Gastrocnemius medialis (tissue), 4 donors: Measurements from ENCODE around the gene G6PC3. TPM values are rescaled to one million over a fixed set of nuclear protein-coding genes. Genes with fewer than 3 reads are reported as not detected.
"Not testable (repeated sequence)": the region's sequence is repeated elsewhere in the genome, so short reads cannot be mapped to it uniquely, and the experiment has no call there.

Experiments
- ATAC-seq, 2 donors: fragments of 150-250 bp; one replicate each; pipeline ENCODE4 v1.9.1; 2016
- DNase-seq, 2 donors: peaks; one replicate each; pipeline ENCODE4 v3.0.0-alpha.2; 2019
- H3K27ac ChIP-seq, 4 donors: fragments of 200-600 bp; sonication (generic); 1 replicate in 1 of 4; 2 replicates in 3 of 4; pipeline ENCODE4 v1.5.1; 2016 to 2018; ENCODE audit warnings: mild to moderate bottlenecking in 2 of 4, moderate library complexity in 1 of 4
- H3K27me3 ChIP-seq, 3 donors: fragments of 200-600 bp; sonication (generic) in 2 of 3; 1 replicate in 1 of 3; 2 replicates in 2 of 3; pipeline versions ENCODE4 v1.5.1 to v1.6.0; 2016 to 2019; ENCODE audit warnings: mild to moderate bottlenecking in 1 of 3, moderate library complexity in 1 of 3
- H3K36me3 ChIP-seq, 2 donors: fragments of 200-600 bp; sonication (generic) in 1 of 2; one replicate each; pipeline ENCODE4 v1.5.1; 2017 to 2018
- H3K4me1 ChIP-seq, 2 donors: fragments of 200-600 bp; sonication (generic) in 1 of 2; one replicate each; pipeline ENCODE4 v1.5.1; 2016 to 2017; ENCODE audit warnings: mild to moderate bottlenecking in 2 of 2
- H3K4me3 ChIP-seq, 4 donors: fragments of 200-600 bp; sonication (generic) in 3 of 4; 1 replicate in 1 of 4; 2 replicates in 3 of 4; pipeline ENCODE4 v1.5.1; 2016 to 2019; ENCODE audit warnings: mild to moderate bottlenecking in 2 of 4
- H3K9me3 ChIP-seq, 3 donors: fragments of 200-600 bp; sonication (generic) in 2 of 3; 1 replicate in 1 of 3; 2 replicates in 2 of 3; pipeline ENCODE4 v1.5.1; 2016 to 2019
- CTCF ChIP-seq, 5 experiments: fragments of 450-650 bp in 3 of 5; fragments of 200-600 bp in 2 of 5; sonication (generic) in 2 of 5; IDR thresholded peaks in 4 of 5; conservative IDR thresholded peaks in 1 of 5; 1 replicate in 4 of 5; 2 replicates in 1 of 5; pipeline ENCODE4 v1.5.1; 2016 to 2019; ENCODE audit warnings: antibody characterized with exemption in 5 of 5, mild to moderate bottlenecking in 3 of 5, moderate library complexity in 3 of 5
- POLR2A ChIP-seq, 2 donors: fragments of 450-650 bp; IDR thresholded peaks; one replicate each; pipeline ENCODE4 v1.6.1; 2017; ENCODE audit warnings: antibody characterized with exemption in 2 of 2, mild to moderate bottlenecking in 2 of 2, moderate library complexity in 2 of 2
- in situ Hi-C, 4 donors: fragments of 200-750 bp; cut with MboI; loops; one replicate each; pipeline versions ENCODE4 v1.15.0 to v1.8.0; 2017; ENCODE audit warnings: low sequenced_read_pairs in 4 of 4
- intact Hi-C: fragments of 100-400 bp; cut with DNase I; formaldehyde crosslinking; loops from one replicate; pipeline ENCODE4 v1.15.1; 2023; ENCODE audit warnings: low total_unique reads
- total RNA-seq, 4 donors: library from RNA; depleted of rRNA; stranded (reverse); fragments of >200 nt; gene quantifications; one replicate each; pipeline versions ENCODE4 v1.1.0 to v1.2.3, GENCODE V29; 2016

Gene G6PC3
- 10 to 100 TPM; 30.5 to 40.5 (median 36.4) TPM for total RNA-seq

- peak; percentile 83 to 91 for ATAC-seq
- peaks cover 0 to 3% of the 10 kb centered on the region in 2 donors for H3K36me3 ChIP-seq
- intact Hi-C loops = loop anchor here (1.0 to 5.0 kb wide), 4 partner anchors 40 to 117 kb away; partner anchors contain the start of genes HDAC5, TMEM101 and TMUB2
These were observed at the start of gene G6PC3 for GRCh38 chr17:44070455-44071197. Gene G6PC3, plus strand, starts transcription at chr17:44070735. Its CDS starts 231 bp downstream, at chr17:44070966.

GRCh38 chr17:44021227-44021626 is 49.3 kb upstream of the G6PC3 start:
- DNase-seq, H3K4me1 ChIP-seq, H3K9me3 ChIP-seq, ATAC-seq, H3K4me3 ChIP-seq, in situ Hi-C loops, H3K27me3 ChIP-seq, intact Hi-C loops, H3K36me3 ChIP-seq, H3K27ac ChIP-seq: not testable (repeated sequence)

More at GRCh38 chr17:44070455-44071197, at the start of gene G6PC3:
- Histone ChIP-seq H3K9me3 (no peaks in the 10 kb centered on the region), H3K27me3 (no peaks in the 10 kb centered on the region), H3K27ac (peak within 1 kb of the TSS; percentile 90 to 96 (median 94)), H3K4me1 (peaks cover 36 to 46% of the 10 kb centered on the region in 2 donors), H3K4me3 (peak within 1 kb of the TSS; percentile 79 to 94 (median 91))
- TF ChIP-seq POLR2A (IDR thresholded peaks at IDR 0.05) = peak; percentile 88 to 91
- peak in 3 of 5 experiments; percentile 18 to 43 (median 22) for TF ChIP-seq CTCF (IDR thresholded peaks at IDR 0.05 in 4 of 5, conservative IDR thresholded peaks at IDR 0.05 in 1 of 5)
- DNase-seq = peak; percentile 97
- in situ Hi-C loops = no loop called here

GRCh38 chr17:44022246-44022645 is 48.3 kb upstream of the G6PC3 start:
- intact Hi-C loops (no loop called here), in situ Hi-C loops (no loop called here)
- H3K4me3 ChIP-seq = no peak overlapping the region
- no peak overlapping the region for H3K27ac ChIP-seq
- H3K27me3 ChIP-seq = no peaks in the 10 kb centered on the region
- DNase-seq = no peak
- no peaks in the 10 kb centered on the region for H3K4me1 ChIP-seq
- TF ChIP-seq CTCF (IDR thresholded peaks at IDR 0.05 in 4 of 5, conservative IDR thresholded peaks at IDR 0.05 in 1 of 5) (no peak), POLR2A (IDR thresholded peaks at IDR 0.05) (no peak)
- no peaks in the 10 kb centered on the region for H3K9me3 ChIP-seq
- ATAC-seq = no peak
- peaks cover 0 to 3% of the 10 kb centered on the region in 2 donors for H3K36me3 ChIP-seq

- Histone ChIP-seq H3K27ac (no peak overlapping the region), H3K27me3 (no peaks in the 10 kb centered on the region), H3K9me3 (no peaks in the 10 kb centered on the region), H3K4me1 (no peaks in the 10 kb centered on the region), H3K4me3 (no peak overlapping the region), H3K36me3 (peaks cover 0 to 3% of the 10 kb centered on the region in 2 donors)
- no peak for ATAC-seq
- in situ Hi-C loops = no loop called here
- no peak for TF ChIP-seq CTCF (IDR thresholded peaks at IDR 0.05 in 4 of 5, conservative IDR thresholded peaks at IDR 0.05 in 1 of 5)
- no peak for TF ChIP-seq POLR2A (IDR thresholded peaks at IDR 0.05)
- intact Hi-C loops = no loop called here
- no peak for DNase-seq
These were observed 46.8 kb upstream of the G6PC3 start for GRCh38 chr17:44023545-44024270.

- in situ Hi-C loops = no loop called here
- Histone ChIP-seq H3K4me1 (peaks cover 1 to 2% of the 10 kb centered on the region in 2 donors), H3K9me3 (no peaks in the 10 kb centered on the region), H3K27me3 (no peaks in the 10 kb centered on the region), H3K27ac (no peak overlapping the region), H3K36me3 (peaks cover 0 to 3% of the 10 kb centered on the region in 2 donors), H3K4me3 (no peak overlapping the region)
- intact Hi-C loops = no loop called here
- ATAC-seq (no peak), DNase-seq (no peak)
- no peak for TF ChIP-seq POLR2A (IDR thresholded peaks at IDR 0.05)
- TF ChIP-seq CTCF (IDR thresholded peaks at IDR 0.05 in 4 of 5, conservative IDR thresholded peaks at IDR 0.05 in 1 of 5) = no peak
These were observed 46.3 kb upstream of the G6PC3 start for GRCh38 chr17:44024271-44024663.
